HG03039 (cell line): ENCODE measurements around the gene H2BW2.
"Not testable (repeated sequence)": the region's sequence is repeated elsewhere in the genome, so short reads cannot be mapped to it uniquely, and the experiment has no call there.

Experiments
- ATAC-seq: cut with Tn5 transposase; IDR thresholded peaks from one replicate; pipeline ENCODE4 v1.9.1; 2021; ENCODE audit warnings: mild to moderate bottlenecking, moderate library complexity; ENCODE audit not compliant: unreplicated experiment

H2BW2 gene

DNA sequence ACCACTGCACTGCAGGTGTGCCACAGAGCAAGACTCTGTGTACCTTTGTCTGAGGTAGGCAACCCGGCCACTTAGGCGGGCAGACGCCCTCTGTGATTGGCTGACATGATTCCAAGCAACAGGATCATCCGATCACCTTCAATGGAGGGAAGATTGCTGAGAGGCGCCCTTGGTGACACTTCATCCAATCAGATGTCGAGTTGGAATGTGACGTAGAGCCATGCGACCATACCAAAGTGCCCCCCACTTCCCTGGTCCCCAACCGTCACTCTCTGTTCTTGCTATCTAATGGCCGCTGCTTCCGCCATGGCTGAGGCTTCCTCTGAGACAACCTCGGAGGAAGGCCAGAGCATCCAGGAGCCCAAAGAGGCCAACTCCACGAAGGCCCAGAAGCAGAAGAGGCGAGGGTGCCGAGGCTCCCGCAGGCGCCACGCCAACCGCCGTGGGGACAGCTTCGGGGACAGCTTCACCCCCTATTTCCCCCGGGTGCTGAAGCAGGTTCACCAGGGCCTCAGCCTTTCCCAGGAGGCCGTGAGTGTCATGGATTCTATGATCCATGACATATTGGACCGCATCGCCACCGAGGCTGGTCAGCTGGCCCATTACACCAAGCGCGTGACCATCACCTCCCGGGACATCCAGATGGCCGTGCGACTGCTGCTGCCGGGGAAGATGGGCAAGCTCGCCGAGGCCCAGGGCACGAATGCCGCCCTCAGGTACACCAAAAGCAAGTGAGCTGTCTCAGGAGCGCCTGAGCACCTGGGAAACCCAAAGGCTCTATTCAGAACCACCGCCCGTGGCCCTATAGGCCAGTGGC is at the start of gene H2BW2:
Gene H2BW2 (plus strand): TSS at position 268 of the 817 bp plus-strand sequence. CDS start 39 bp downstream, at position 307.
- no peak for ATAC-seq

DNA sequence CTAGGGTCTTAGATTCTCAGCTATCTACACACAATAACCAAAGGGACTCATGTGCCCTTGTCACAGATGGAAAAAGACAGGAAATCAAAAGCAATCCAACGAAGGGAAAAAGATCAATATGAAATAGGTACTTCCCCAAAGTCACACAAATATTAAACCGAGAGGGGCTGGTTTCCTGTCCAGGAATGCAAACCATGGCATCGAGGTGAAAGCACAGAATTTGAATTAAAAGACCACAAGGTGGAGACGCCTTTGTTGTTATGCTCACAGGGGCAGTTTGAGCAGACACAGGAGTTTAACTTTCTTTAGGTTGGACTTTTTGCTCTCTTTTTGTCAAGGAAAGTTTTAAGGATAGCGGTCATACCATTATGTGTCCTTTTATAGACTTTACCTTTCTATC is 40.5 kb upstream of the H2BW2 start:
- ATAC-seq, result no peak

DNA sequence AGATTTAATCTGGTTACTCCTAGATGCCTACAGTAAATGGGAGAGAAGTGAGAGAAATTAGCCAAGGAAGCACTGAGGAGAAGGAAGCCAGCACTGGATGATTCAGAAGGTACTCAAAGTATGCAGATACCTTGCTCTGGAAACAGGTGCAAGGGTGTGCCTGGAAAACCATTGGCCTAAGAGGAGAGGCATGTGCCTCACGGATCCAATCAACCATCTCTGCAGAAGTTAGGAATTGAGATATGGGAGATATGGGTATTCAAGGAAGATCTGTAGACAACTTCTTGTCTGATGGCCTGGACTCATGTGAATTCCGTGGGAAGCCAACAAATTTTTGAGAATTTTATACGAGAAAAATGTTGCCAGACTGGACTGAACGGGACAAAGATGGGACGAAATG is 30.9 kb upstream of the H2BW2 start:
- ATAC-seq, result no peak

DNA sequence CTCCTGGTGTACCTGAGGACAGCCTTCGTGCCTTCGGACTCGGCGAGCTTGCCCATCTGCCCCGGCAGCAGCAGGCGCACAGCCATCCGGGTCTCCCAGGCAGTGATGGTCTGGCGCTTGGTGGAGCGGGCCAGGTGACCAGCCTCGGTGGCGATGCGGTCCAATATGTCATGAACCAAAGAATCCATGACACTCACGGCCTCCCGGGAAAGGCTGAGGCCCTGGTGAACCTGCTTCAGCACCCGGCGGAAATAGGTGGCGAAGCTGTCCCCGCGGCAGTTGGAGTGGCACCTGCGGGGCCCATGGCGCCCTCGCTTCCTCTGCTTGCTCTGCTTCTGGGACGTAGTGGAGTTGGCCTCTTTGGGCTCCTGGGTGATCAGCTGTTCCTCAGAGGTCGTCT is 26.6 kb upstream of the H2BW2 start:
- ATAC-seq, result no peak

DNA sequence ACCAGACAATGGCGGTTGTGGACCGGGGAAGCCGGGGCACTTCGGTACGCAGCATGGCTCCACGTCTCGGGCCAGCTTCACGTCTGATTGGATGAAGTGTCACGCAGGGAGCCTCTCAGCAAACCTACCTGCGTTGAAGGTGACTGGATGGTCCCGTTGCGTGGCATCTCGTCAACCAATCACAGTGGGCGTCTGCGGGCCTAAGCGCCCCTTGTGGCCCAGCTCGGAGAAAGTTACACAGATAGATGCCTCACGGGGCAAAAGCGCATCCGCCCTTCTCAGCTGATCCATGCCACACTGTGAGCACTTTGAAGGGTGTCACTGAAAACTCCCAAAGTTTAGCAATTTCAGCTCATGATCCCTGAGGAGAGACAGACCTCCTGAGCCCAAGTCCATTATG is 26.1 kb upstream of the H2BW2 start, which contains the start of gene H2BW1:
Gene H2BW1 (minus strand): TSS at position 103 of the 400 bp plus-strand sequence. CDS start 132 bp downstream, outside the sequence.
- no peak for ATAC-seq

DNA sequence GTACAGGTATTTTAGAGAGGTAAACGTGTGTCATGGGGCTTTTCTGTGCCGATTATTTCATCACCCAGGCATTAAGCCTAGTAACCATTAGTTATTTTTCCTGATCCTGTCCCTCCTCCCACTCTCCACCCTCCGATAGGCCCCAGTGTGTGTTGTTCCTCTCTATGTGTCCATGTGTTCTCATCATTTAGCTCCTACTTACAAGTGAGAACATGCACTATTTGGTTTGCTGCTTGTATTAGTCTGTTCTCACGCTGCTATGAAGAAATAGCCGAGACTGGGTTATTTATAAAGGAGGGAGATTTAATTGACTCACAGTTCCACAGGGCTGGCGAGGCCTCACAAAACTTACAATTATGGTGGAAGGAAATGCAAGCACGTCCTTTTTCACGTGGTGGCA is 24.2 kb upstream of the H2BW2 start:
- ATAC-seq, result not testable (repeated sequence)

DNA sequence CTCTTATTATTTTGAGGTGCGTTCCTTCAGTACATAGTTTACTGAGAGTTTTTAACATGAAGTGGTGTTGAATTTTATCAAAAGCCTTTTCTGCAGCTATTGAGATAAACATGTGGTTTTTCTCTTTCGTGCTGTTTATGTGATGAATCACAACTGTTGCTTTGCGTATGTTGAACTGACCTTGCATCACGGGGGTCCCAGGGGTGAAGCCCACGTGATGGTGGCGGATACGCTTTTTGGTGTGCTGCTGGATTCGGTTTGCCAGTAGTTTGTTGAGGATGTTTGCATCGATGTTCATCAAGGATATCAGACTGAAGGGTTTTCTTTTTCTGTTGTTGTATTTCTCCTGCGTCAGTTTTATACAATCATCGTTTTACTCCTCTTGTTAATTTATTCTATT is 21.6 kb upstream of the H2BW2 start:
- no peak for ATAC-seq

DNA sequence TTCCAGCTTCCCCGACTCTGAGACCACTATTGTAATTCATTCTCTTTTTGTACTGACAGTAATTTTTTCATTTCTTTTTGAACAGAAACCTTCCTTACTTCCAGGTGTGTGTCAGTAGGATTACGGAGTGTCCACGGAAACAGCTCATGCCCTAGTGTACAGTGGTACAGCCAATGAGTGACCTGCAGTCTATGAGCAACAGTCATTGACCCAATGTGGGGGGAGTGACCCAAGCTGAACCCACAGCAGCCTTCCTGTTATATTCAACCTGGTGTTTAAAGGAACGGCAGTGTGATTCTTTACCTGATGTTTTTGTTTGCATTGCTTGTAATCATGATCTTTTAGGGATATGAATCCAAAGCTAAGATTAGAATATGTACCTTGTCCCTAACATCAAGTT is 1.2 kb downstream of the H2BW2 start:
- no peak for ATAC-seq

DNA sequence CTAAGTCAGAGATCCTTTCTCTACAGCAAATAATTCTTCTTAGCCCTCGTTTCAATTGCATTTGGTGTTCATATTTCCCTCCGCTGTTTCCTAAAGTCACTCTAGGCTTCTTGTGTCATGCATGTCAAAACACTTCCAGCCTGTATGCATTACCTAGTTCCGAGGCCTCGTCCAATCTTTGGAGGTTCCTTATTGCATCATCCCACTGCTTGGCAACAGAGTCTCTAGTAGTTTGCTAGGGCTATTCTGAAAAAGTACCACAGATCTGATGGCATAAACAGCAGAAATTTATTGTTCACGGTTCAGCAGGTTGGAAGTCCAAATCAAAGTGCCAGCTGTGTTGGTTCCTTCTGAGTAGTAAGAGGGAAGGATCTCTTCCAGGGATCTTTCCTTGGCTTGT is 5.9 kb downstream of the H2BW2 start:
- no peak for ATAC-seq

DNA sequence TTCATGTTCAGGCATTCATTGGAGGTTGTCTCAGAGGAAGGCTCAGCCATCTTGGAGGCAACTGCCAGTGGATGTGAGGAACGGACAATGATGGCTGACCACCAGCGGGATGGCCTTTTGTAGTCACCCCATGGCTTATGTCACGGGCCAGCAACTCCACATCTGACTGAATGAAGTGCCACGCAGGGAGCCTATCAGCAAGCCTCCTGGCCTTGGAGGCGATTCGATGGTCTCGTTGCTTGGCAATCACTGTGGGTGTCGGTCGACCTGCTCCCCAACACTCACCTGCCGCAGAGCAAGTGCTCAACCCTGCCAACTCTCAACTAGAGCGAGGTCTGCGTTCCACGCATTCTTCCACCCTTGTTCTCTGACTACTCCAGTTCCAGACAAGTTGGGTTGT is 7.4 kb downstream of the H2BW2 start:
- no peak for ATAC-seq

DNA sequence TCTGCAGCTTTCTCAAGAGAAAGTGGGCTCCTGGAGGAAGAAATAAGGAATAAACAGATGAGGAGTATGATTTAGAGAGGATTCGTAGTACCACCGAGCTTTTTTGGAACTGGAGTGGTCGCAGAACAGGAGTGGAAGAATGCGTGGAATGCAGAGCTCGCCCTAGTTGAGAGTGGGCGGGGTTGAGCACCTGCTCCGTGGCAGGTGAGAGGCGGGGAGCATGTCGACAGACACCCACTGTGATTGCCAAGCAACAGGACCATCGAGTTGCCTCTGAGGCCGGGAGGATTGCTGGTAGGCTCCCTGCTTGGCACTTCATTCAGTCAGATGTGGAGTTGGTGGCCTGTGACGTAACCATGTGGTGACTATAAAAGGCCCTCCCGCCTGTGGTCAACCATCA is 15.2 kb downstream of the H2BW2 start:
- ATAC-seq, result not testable (repeated sequence)

DNA sequence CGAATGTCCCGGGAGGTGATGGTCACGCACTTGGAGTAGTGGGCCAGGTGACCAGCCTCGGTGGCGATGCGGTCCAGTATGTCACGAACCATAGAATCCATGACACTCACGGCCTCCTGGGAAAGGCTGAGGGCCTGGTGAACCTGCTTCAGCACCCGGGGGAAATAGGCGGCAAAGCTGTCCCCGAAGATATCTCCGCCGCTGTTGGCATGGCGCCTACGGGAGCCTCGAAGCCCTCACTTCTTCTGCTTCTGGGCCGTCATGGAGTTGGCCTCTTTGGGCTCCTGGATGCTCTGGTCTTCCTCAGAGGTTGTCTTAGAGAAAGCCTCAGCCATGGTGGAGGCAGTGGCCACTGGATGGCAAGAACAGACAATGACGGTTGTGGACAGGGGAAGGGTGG is 22.9 kb downstream of the H2BW2 start:
- not testable (repeated sequence) for ATAC-seq

DNA sequence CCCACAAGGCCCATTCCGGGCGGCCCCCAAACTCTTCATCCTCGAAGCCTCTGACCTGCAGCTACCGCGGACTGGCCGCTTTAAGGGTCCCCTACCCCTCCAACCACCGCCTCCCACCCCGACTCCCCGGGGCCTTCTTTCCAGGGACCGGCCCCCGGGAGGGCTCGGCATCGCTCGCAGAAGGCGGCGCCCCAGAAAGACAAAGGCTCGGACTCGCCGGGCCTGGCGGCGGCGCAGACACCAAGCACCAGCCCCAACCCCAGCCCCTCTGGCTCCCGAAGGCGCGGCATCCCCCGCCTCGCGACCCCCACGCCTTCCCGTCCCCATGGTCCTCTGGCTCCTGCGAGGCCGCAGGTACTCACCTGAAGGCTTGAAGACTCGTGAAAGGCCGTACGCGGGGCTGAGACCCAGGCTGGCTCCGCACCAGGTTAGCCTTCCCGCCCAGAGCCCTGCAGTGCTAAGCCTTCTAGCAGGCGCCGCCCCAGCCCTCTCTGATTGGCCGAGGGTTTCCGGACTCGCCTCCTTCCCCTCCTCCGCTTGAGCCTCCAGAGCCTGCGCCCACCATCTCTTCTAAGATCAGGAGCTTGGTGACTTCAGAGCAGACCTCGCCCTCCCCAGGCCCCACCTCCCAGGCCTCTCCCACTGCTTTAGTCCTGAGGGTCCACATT is 36.2 kb downstream of the H2BW2 start, which contains the start of gene TMSB15C:
Gene TMSB15C (minus strand): TSS at position 459 of the 668 bp plus-strand sequence.
- ATAC-seq, result peak; percentile 100

DNA sequence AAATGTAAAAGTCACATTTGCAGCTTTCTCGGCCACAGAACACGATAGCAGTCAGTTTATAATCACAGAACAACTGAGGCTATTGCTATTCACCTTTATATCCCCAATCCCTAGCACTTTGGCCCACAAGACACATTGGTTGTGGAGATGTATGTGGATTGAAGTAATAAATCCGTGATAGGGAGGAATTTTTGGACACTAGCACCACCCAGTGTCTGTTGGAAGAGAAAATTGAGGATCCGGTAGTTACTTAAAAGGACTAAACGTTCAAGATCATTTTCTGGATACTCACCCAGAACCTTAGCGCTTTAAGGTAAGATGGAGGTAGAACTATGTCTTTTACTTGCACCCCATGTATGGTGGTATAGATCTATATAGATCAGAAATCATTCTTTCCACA is 38.1 kb downstream of the H2BW2 start:
- not testable (repeated sequence) for ATAC-seq

DNA sequence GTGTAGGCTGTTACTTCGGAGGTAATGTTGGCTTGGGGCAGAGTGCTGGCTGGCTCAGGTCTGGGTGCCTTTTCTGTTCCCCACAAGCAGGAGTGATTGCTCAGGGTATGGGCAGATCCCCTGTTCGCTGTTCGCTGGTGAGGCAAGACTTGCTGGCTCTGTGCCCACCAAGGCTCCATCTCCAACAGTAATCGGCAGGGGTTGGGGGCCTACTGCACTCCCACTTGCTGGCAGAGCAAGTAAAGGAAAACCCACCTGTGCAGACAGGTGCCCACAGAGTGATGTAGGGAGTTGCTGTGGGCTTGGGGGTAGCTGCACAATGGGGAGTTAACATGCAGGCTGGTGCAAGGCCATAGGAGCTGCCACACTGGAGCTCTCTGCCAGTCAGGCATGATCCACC is 44.3 kb downstream of the H2BW2 start:
- no peak for ATAC-seq

DNA sequence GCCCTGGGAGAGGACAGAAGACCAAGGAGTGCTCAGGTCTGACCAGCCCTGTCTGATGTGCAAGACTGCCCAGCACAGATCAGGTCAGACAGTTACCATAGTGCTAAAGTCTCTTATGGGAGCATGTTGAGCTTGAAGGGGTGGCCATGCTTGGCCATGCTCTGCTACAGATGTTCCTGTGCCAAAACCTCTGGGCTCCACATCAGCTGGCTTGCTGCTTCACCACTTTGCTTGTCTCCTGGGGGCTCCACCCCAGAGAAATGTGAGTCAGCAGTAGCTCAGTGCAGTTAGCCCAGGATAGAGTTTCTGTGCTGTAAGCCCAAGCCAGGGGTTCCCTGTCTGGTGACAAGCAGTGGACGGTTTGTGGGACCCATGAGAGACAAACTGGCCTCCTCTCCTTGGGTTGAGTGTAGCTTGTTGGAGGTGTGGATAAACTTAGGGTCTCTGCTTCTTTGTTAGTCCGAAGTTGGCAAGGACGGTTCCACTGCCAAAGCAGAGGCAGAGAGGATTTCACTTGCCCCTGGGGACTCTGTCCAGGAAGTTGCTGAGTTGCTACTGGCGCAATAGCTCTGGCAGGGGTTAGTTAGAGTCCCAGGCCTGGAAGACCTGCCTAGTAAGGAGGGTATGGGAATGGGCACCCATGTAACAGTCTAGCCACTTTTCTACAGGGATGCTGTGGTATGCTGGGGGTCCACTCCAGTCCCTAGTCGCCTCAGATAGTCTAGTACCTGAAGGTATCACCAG is 45.0 kb downstream of the H2BW2 start:
- ATAC-seq, result no peak

DNA sequence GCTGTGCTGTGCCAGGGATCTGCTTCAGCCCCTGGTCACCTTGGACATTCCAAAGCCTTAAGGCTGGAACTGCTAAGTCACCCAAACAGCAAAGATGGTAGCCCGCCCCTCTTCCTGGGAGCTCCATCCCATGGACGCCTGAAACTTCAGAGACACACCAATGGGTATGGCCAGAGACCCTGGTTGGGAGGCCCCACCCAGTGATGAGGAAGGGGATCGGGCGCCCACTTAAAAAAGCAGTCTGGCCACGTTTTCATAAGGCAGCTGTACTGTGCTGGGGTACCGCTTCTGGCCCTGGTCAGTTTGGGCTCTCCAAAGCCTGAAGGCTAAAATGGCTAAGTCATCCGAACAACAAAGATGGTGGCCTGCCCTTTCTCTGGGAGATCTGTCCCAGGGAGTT is 45.7 kb downstream of the H2BW2 start:
- no peak for ATAC-seq

DNA sequence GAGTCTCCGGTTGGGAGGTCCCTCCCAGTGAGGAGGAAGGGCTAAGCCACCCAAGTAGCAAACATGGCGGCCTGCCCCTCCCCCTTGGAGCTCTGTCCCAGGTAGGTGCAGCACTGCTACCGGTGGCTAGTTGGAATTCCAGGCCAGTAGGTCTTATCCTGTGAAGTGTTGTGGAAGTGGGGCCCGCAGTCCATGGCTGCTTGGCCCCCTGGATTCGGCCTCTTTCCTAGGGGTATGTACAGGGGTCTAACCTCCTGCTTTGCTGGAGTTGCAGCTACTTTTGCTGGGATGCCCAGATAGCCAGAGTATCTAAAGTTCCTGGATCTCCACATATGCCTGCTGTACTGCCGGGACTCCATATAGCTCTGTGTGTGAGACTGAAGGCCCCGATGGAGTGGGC is 46.2 kb downstream of the H2BW2 start:
- ATAC-seq, result no peak
